Tibial nerve (tissue), 3 donors: ENCODE results near the gene RRP1B.

ENCODE experiments used
- POLR2A ChIP-seq, 2 donors: fragments of 450-650 bp; IDR thresholded peaks; one replicate each; pipeline ENCODE4 v1.6.1; 2017; ENCODE audit warnings: antibody characterized with exemption in 2 of 2, mild to moderate bottlenecking in 2 of 2, moderate library complexity in 2 of 2
- TF ChIP-seq, protein P1 (sequence below), 5 experiments: fragments of 200-600 bp in 3 of 5; fragments of 450-650 bp in 2 of 5; sonication (generic) in 3 of 5; IDR thresholded peaks; one replicate each; pipeline ENCODE4 v1.5.1; 2016 to 2019; ENCODE audit warnings: antibody characterized with exemption in 5 of 5, mild to moderate bottlenecking in 3 of 5, moderate library complexity in 2 of 5

DNA sequence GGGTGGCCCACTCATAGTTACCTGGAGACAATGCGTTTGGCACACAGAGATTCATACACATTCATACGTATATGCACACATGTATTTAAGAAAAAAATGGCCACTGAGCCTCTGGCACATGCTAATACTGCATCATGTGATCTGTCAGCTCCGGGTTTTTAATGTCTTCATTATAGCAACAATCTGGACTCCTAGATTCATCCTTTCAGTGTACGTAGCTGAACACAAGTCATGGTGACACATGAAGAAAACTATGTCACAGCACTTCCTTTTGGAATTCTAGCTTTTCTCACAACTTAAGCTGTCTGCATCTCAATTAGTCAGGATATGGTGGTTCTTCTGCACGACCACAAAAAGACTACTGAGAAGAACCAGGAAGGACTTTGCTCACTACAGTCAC lies 24.7 kb upstream of the RRP1B start:
- TF ChIP-seq, protein P1, sequence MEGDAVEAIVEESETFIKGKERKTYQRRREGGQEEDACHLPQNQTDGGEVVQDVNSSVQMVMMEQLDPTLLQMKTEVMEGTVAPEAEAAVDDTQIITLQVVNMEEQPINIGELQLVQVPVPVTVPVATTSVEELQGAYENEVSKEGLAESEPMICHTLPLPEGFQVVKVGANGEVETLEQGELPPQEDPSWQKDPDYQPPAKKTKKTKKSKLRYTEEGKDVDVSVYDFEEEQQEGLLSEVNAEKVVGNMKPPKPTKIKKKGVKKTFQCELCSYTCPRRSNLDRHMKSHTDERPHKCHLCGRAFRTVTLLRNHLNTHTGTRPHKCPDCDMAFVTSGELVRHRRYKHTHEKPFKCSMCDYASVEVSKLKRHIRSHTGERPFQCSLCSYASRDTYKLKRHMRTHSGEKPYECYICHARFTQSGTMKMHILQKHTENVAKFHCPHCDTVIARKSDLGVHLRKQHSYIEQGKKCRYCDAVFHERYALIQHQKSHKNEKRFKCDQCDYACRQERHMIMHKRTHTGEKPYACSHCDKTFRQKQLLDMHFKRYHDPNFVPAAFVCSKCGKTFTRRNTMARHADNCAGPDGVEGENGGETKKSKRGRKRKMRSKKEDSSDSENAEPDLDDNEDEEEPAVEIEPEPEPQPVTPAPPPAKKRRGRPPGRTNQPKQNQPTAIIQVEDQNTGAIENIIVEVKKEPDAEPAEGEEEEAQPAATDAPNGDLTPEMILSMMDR (IDR thresholded peaks at IDR 0.05), result no peak
- no peak for TF ChIP-seq POLR2A (IDR thresholded peaks at IDR 0.05)
